SJCRH30 (cell line): ENCODE results near the gene FAM135A. TPM values are rescaled to one million over a fixed set of nuclear protein-coding genes. Genes with fewer than 3 reads are reported as not detected.
"Not testable (repeated sequence)": the region's sequence is repeated elsewhere in the genome, so short reads cannot be mapped to it uniquely, and the experiment has no call there.

Experiments used
- DNase-seq, 2 experiments: peaks; one replicate each; pipeline ENCODE4 v3.0.0-alpha.2; 2015 to 2020
- H3K27ac ChIP-seq: fragments of 250-450 bp; sonication (Bioruptor Pico); 2 replicates; pipeline ENCODE4 v1.5.1; 2020; ENCODE audit warnings: mild to moderate bottlenecking, moderate library complexity
- H3K27me3 ChIP-seq: fragments of 250-450 bp; sonication (Bioruptor Pico); 2 replicates; pipeline ENCODE4 v1.5.1; 2020; ENCODE audit warnings: mild to moderate bottlenecking, moderate library complexity
- H3K36me3 ChIP-seq: fragments of 250-450 bp; sonication (Bioruptor Pico); 2 replicates; pipeline ENCODE4 v1.5.1; 2020; ENCODE audit warnings: mild to moderate bottlenecking, moderate library complexity
- H3K4me1 ChIP-seq: fragments of 250-450 bp; sonication (Bioruptor Pico); 2 replicates; pipeline ENCODE4 v1.5.1; 2020; ENCODE audit warnings: mild to moderate bottlenecking, moderate library complexity
- H3K4me3 ChIP-seq: fragments of 250-450 bp; sonication (Bioruptor Pico); 2 replicates; pipeline ENCODE4 v1.5.1; 2020; ENCODE audit warnings: mild to moderate bottlenecking, moderate library complexity
- H3K9me3 ChIP-seq: fragments of 250-450 bp; sonication (Bioruptor Pico); replicated peaks from 2 replicates; pipeline ENCODE4 v1.5.1; 2020; ENCODE audit warnings: mild to moderate bottlenecking, moderate library complexity
- total RNA-seq: library from RNA; depleted of rRNA; stranded (reverse); fragments of >200 nt; shearing (Covaris generic); gene quantifications from 2 replicates; pipeline ENCODE4 v1.2.3, GENCODE V29; 2014; rRNA removed

The FAM135A gene
- total RNA-seq, 1 experiment from 2014 or later: 53.7 TPM

DNA sequence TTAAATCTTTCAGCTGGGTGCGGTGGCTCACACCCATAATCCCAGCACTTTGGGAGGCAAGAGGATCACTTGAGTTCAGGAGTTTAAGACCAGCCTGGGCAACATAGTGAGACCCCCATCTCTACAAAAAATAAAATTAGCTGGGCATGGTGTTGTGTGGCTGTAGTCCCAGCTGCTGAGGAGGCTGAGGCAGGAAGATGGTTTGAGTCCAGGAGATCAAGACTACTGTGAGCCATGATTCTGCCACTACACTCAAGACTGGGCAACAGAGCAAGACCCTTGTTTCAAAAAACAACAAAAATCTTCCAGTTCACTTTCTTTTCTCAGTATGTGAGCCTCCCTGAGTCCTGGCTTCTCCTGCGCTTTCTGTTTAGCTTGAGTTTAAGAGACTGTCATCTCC is 161.3 kb downstream of the FAM135A start:
- no peak for DNase-seq
- H3K9me3 ChIP-seq: no peaks in the 10 kb centered on the region
- no peak overlapping the region for H3K27ac ChIP-seq
- no peaks in the 10 kb centered on the region for H3K27me3 ChIP-seq
- H3K4me3 ChIP-seq: no peak overlapping the region
- no peaks in the 10 kb centered on the region for H3K36me3 ChIP-seq
- H3K4me1 ChIP-seq: no peaks in the 10 kb centered on the region

DNA sequence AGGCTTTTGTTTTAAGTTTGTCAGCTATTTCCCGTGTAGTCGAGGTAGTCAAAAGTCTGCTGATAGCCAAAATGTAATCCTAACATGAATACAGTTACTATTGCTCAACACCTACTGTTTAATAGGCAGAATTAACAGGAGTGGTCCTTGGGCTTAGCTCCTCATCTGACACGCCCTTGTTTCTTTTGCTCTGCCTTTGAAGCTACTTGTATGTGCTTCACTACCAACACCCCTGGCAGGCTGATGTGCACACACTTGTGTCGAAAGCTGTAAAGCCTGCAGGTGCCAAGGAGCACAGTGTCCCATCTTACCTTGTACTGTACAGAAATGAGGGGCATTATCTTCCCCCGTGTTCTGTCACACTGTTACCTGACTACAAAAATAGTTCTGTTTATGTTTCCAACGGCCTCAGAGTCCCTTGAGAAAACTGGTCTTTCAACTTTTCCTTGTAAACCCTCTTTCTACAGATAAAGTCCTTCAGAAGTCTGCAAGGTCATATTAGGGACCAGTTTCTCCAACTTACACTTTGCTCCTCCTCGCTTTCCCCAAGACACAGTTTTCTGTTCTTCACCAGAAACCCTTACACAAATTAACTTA is 162.7 kb downstream of the FAM135A start:
- Histone ChIP-seq H3K9me3 (no peaks in the 10 kb centered on the region), H3K4me1 (no peaks in the 10 kb centered on the region), H3K27ac (no peak overlapping the region), H3K4me3 (no peak overlapping the region), H3K27me3 (no peaks in the 10 kb centered on the region), H3K36me3 (no peaks in the 10 kb centered on the region)
- DNase-seq: no peak

DNA sequence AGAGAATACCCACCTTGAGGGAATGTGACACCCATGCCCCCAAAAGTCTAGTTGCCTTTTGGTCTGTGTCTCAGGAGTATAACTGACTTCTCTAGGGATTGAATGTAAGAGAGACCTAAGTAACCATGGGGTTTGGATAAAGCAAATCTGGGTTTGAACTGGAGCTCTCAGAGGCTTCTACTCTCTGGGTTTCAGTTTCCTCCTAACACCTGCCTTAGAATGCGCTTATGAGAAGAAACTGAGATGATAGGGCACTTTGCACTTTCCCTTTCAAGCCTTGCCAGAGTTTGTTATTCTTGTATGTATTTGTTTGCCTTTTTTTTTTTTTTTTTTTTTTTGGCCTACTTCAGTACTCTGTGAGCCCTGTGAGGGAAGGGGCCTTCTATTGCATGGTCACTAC is 172.8 kb downstream of the FAM135A start:
- Histone ChIP-seq H3K4me3 (no peak overlapping the region), H3K4me1 (no peaks in the 10 kb centered on the region), H3K36me3 (no peaks in the 10 kb centered on the region), H3K27ac (no peak overlapping the region), H3K27me3 (no peaks in the 10 kb centered on the region), H3K9me3 (no peaks in the 10 kb centered on the region)
- no peak for DNase-seq

DNA sequence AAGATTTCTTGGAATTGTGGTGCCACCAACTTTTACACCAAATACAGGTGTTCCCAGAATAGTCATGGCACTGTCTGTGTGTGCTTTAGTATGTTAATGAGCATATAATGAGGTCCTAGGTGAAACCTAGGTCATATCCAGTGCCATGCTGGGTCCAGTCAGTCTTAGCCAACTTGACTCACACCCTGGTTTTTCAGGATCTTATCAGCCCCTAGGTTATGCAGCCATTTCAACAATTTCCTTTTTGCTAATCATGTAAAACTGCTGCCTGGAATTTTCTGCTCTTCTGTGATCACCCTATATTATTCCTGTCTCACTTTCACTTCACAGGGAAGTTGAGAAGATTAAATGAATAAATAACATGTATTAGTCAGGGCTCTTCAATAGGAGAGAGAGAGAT is 177.1 kb downstream of the FAM135A start:
- Histone ChIP-seq H3K4me3 (no peak overlapping the region), H3K36me3 (no peaks in the 10 kb centered on the region), H3K9me3 (no peaks in the 10 kb centered on the region), H3K27ac (no peak overlapping the region), H3K4me1 (no peaks in the 10 kb centered on the region), H3K27me3 (no peaks in the 10 kb centered on the region)
- DNase-seq: no peak

DNA sequence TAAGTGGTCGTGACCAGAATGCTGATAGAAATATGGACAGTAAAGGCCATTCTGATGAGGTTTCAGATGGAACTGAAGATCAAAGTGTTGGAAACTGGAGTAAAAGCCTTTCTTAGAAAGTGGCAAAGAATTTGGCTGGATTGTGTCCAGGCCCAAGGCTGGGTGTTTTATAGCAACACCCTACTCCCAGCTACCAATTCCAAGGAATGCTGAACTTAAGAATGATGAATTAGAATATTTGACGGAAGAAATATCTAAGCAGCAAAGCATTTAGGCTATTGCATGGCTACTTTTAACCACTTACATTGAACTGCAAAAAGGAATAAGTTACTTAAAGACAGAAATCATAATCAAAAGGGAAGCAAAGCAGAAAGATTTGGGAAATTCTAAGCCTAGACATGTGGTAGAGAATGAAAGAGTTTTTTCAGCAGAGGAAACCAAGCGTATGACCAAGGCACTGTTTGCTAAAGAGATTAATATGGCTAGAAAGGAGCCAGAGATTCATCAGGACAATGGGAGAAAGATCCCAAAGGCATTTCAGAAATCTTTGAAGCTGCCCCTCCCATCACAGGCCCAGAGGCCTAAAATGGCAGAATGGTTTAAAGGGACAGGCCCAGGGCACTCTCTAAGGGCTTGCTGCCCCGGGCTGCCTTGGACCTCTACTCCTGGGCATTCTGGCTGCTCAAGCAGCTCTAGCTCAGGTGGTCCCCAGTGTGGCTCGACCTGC is 179.2 kb downstream of the FAM135A start:
- DNase-seq: no peak

DNA sequence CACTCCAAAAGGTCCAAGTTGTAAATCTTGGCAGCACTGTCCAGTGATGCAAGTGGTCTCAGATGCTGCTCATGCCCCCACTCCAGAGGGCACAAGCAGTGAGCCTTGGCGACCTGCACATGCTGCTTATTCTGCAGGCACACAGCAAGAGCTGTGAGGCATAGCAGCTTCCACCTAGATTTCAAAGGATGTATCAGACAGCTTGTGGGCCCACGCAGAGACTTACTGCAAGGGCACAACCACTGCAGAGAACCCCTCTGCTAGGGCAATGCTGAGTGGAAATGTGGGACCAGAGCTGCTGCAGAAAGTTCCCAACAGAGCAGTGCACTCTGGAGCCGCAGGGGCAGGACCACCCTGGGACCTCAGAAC is 179.8 kb downstream of the FAM135A start:
- Histone ChIP-seq H3K4me1 (no peaks in the 10 kb centered on the region), H3K9me3 (no peaks in the 10 kb centered on the region), H3K27me3 (no peaks in the 10 kb centered on the region)

More for the DNA sequence above, 179.2 kb downstream of the FAM135A start:
- no peak overlapping the region for H3K4me3 ChIP-seq
- H3K36me3 ChIP-seq: no peaks in the 10 kb centered on the region
- H3K9me3 ChIP-seq: no peaks in the 10 kb centered on the region
- no peaks in the 10 kb centered on the region for H3K27me3 ChIP-seq
- no peaks in the 10 kb centered on the region for H3K4me1 ChIP-seq
- H3K27ac ChIP-seq: no peak overlapping the region

DNA sequence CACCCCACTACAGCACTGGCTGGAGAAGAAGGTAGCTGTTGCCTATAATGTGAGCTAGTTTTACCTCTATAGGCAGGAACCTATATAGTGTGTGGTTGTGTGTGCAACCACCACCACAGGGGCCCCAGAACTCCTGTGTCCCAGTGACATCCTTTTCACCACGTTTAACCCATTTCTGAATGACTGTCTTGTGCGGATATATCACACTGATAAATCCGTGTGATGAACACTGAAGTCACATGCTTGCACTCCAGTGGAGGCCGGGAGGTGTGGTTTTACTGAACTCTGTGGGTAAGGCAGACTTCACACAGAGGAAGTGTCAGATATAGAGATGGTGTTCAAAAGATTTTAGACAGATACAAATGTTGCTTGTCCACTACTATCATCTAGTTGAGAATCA is 185.9 kb downstream of the FAM135A start:
- DNase-seq: no peak
- Histone ChIP-seq H3K27ac (no peak overlapping the region), H3K4me3 (no peak overlapping the region), H3K9me3 (no peaks in the 10 kb centered on the region), H3K27me3 (peaks cover 7% of the 10 kb centered on the region; the same call in 1 of the 2 replicates), H3K36me3 (no peaks in the 10 kb centered on the region), H3K4me1 (no peaks in the 10 kb centered on the region)

More for the DNA sequence above, 179.8 kb downstream of the FAM135A start:
- no peak for DNase-seq
- H3K36me3 ChIP-seq: no peaks in the 10 kb centered on the region
- H3K4me3 ChIP-seq: no peak overlapping the region
- no peak overlapping the region for H3K27ac ChIP-seq

DNA sequence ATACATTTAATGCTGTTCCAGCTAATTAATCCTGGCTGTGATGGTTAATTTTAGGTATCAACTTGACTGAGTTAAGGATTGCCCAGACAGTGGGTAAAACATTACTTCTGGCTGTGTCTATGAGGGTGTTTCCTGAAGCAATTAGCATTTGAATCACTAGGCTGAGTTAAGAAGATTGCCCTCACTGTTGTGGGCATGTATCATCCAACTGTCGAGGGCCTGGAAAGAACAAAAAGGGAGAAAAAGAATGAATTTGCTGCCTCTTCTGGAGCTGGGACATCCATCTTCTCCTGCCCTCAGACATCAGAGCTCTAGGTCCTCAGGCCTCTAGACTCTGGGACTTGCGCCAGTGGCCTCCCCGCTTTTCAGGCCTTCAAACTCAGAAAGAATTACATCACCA is 187.7 kb downstream of the FAM135A start:
- Histone ChIP-seq H3K27me3 (peaks cover 7% of the 10 kb centered on the region; the same call in 1 of the 2 replicates), H3K9me3 (no peaks in the 10 kb centered on the region), H3K4me1 (no peaks in the 10 kb centered on the region), H3K4me3 (no peak overlapping the region), H3K27ac (no peak overlapping the region), H3K36me3 (no peaks in the 10 kb centered on the region)
- DNase-seq: no peak

DNA sequence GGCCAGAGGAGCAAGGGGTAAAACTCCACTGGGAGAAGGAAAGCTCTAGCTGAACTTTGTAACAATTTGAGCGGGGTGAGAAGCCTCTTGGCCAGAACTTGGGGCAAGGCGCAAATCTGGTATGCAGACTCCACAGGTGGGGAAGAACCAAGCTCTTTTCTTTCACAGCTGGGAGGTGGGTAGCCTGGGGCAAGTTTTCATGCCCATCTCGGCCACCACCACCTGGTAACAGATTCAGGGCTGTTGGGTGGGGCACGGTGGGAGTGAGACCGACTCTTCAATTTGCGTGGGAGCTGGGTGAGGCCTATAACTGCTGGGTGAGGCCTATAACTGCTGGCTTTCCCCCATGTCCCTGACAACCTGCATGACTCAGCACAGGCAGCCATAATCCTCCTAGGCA is 190.9 kb downstream of the FAM135A start:
- no peak for DNase-seq
- peaks cover 7% of the 10 kb centered on the region; the same call in 1 of the 2 replicates for H3K27me3 ChIP-seq

DNA sequence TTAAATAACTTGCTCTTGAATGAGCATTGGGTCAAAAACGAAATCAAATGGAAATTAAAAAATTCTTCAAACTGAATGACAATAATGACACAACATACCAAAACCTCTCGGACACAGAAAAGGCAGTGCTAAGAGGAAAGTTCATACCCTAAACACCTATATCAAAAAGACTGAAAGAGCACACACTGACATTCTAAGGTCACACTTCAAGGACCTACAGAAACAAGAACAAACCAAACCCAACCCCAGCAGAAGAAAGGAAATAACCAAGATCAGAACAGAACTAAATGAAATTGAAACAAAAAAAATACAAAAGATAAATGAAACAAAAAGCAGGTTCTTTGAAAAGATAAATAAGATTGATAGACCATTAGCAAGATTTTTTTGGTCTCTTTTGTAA is 194.1 kb downstream of the FAM135A start:
- H3K27ac ChIP-seq, DNase-seq, H3K27me3 ChIP-seq: not testable (repeated sequence)

More for the DNA sequence above, 190.9 kb downstream of the FAM135A start:
- no peaks in the 10 kb centered on the region for H3K4me1 ChIP-seq
- H3K9me3 ChIP-seq: no peaks in the 10 kb centered on the region
- no peak overlapping the region for H3K27ac ChIP-seq
- no peak overlapping the region for H3K4me3 ChIP-seq
- no peaks in the 10 kb centered on the region for H3K36me3 ChIP-seq

DNA sequence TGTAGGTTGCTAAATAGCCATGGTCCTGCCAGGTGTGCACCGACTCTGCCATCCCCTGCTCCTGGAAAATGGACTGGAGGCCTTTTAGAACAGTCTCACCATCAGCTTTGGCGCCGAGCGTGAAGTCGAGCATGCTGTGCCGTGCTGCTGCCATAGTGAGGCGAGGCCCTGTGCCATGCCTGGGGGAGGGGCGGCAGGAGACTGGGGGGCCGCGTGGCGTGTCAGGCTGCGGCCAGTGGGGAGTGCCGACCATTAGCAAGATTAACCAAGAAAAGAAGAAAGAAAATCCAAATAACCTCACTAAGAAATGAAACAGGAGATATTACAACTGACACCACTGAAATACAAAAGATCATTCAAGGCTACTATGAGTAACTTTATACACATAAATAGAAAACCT is 195.9 kb downstream of the FAM135A start:
- not testable (repeated sequence) for H3K36me3 ChIP-seq, H3K27me3 ChIP-seq, H3K9me3 ChIP-seq, H3K4me1 ChIP-seq, H3K4me3 ChIP-seq, DNase-seq, H3K27ac ChIP-seq

More for the DNA sequence above, 194.1 kb downstream of the FAM135A start:
- H3K9me3 ChIP-seq, H3K36me3 ChIP-seq, H3K4me1 ChIP-seq, H3K4me3 ChIP-seq: not testable (repeated sequence)

Other genes starting within 250 kb of the FAM135A start
- 4.7 and 4.8 TPM in 2 replicates for gene COL9A1, start 110.4 kb upstream of the FAM135A start, total RNA-seq
- gene SDHAF4, start 153.4 kb downstream of the FAM135A start, total RNA-seq: 7.2 and 10.6 TPM in 2 replicates